ENCODE measurements around the gene PGAM1.
"Not testable (repeated sequence)": the region's sequence is repeated elsewhere in the genome, so short reads cannot be mapped to it uniquely, and the experiment has no call there.

The PGAM1 gene

DNA sequence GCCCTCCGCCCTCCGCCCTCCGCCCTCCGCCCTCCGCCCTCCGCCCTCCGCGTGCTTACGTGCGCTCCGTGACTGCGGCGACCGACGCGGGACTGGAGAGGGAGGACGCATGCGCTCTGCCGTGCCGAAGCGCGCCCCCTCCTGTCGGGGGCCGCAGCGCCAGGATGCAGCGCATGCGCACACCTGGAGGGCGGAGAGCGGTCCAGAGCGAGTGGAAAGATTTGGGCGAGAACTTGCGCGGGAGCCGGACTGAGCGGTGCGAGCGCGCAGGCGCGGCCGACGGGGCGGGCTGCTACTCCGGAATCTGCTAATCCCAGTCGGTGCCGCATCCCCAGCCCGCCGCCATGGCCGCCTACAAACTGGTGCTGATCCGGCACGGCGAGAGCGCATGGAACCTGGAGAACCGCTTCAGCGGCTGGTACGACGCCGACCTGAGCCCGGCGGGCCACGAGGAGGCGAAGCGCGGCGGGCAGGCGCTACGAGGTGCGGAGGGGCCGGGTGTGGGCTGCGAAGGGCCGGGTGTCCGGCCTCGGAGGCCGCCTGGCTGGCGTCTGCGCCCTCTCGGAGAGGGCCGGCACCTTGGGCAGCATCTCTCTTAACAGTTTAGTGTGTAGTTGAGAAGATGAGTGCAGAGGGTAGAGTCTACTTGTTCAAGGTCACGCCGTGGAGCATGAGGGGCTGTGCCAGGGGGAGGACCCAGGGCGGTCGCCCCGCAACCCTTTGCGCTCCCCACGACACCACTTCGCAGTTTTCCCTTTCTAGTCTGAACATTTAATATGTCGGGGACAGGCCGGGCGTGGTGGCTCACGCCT is at the start of gene PGAM1:
Gene PGAM1 (plus strand): TSS at position 228 of the 812 bp plus-strand sequence. CDS start 117 bp downstream, at position 345.
- peak; percentile 95 for DNase-seq

DNA sequence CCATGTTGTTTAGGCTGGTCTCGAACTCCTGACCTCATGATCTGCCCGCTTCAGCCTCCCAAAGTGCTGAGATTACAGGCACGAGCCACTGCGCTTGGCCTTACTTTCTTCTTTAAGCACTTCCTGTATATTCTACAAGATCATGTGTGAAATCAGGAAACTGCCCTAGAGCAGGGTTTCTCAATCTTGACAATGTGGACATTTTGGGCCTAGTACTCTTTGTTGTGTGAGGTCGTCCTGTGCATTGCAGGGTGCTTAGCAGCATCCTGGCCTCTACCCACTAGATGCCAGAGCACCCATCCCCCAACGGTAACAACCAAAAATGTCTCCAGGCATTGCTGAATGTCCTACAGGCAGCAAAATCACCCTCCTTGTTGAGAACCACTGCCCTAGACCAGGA is 49.6 kb upstream of the PGAM1 start:
- DNase-seq = no peak

DNA sequence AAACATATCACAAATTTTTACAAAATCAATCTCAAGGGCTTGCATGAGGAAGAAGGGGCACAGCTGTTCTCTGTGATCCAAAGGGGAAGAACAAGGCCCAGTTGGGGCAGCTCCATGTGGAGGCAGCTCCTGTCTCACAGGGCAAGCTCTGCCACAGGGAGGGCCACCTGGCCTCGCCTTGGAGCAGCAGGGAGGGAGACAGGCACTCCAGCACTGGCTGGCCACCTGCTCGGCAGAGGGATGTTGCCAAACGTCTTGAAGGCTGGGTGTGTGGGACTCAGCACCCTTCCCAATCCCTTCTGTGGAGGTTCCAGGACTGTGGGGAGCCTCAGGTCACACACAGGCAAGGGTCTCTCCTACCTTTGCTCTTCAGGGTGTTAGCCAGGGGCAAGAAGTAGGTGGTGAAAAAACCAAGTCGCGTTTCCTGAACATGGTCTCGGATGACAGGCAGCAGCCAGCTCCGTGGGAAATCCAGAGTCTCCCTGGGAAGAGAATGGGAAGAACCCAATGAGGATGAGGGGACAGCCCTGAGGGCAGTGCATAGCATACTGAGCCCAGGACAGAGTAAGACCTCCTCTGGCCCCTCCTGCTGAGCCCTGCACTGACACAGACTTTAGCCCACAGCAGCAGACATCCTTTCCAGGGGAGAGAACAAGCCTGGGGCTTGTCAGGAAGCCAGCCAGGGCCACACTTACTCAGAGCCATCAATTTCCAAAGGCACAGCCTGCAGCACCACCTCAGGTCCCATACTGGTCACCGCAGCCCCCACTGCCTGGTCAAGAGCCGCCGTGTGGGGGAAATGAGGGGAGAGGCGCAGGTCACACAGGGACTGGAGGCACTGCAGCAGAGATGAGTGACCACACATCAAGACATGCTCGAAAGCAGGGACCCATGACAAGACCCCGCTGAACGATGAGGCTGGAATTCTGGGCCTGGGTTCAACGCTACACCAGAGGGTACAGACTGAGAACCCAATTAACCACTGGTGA is 46.8 kb upstream of the PGAM1 start:
- DNase-seq = no peak

DNA sequence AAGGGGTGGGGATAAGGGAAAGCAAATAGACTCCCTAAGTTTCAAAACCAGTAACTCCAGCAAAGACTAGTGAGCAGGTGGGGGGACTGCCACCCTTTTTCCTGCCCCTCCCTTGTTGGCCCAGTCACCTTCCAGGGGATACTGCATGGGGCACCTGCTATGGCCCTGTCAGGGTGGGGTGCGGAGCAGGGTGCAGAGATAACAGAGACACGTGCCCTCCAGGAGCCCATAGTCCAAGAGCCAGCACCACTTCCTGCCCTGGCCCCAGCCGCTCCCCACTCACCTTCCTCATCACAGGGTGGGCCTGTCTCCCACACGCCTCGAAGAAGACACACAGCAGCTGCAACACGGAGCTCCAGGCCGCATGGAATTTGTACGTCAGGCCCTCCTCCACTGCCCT is 45.5 kb upstream of the PGAM1 start:
- DNase-seq = no peak

DNA sequence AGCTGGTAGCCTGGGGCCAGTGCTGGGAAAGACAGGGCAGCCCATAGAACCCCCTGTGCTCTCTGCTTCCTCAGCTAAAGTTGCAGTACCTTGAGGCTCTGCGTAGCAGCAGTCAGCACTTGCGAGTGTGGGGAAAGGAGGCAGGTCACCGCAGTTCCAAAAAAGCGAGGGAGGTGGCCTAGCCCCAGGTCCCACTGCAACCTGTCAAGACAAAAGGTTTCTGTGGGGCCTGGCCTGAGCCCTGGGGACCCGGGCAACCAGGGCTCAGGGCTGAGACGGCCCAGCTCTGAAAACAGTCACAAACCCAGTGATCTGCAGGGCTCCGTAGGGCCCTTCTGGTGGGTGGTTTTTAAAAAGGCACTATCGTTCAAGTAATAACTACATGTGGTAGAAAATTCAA is 44.4 kb upstream of the PGAM1 start:
- DNase-seq = no peak

DNA sequence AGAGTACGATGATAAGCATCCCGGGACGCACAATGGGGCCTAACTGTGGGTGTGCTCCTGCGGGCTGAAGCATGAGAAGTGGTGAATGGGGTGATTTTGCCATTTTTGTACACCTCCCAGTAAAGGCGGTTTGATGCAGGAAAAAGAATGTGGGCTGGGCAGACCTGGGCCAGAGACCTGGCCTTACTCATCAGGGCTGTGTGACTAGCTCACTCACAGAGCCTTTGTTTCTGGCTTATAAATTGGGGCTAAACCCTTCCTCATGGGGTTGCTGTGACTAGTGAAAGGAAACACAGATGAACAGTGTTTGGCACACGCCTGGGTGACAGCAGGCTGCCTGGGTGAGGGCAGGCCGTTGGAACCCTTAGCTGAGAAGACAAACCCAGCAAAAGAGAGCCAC is 42.8 kb upstream of the PGAM1 start:
- no peak for DNase-seq

DNA sequence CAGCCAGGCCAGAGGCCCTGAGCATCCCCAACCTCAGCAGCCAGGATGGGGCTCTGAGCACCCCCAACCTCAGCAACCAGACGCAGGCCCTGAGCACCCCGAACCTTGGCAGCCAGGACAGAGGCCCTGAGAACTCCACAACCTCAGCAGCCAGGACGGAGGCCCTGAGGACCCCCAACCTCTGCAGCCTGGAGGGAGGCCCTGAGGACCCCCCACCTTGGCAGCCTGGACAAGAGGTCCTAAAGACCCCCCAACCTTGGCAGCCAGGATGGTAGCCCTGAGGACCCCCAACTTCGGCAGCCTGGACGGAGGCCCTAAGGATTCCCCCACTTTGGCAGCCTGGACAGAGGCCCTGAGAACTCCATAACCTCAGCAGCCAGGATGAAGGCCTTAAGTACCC is 41.8 kb upstream of the PGAM1 start:
- DNase-seq = no peak

DNA sequence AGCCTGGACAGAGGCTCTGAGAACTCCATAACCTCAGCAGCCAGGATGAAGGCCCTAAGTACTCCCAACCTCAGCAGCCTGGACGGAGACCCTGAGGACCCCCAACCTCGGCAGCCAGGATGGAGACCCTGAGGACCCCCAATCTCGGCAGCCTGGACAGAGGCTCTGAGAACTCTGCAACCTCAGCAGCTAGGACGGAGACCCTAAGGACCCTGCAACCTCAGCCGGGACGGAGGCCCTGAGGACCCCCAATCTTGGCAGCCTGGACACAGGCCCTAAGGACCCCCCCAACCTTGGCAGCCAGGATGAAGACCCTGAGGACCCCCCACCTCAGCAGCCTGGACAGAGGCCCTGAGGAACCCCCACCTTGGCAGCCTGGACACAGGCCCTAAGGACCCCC is 41.4 kb upstream of the PGAM1 start:
- no peak for DNase-seq

DNA sequence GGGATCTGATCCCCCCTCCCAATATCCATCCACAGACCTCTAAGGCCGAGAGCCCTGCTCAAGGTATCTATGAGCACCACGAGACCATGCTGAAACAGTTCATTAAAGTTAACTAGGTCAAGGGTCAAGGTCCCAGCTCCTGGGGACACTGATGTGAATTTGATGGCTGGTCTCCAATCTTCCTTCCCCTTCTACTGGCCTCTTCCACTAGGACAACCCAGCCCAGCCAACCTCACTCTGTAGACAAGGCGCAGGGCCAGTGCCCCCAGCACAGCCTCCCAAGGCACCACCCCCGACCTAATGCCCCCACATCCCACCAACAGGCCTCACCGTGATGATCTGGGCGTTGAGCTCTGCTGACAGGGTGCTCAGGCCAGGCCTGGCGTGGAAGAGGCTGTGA is 40.4 kb upstream of the PGAM1 start:
- DNase-seq = no peak

DNA sequence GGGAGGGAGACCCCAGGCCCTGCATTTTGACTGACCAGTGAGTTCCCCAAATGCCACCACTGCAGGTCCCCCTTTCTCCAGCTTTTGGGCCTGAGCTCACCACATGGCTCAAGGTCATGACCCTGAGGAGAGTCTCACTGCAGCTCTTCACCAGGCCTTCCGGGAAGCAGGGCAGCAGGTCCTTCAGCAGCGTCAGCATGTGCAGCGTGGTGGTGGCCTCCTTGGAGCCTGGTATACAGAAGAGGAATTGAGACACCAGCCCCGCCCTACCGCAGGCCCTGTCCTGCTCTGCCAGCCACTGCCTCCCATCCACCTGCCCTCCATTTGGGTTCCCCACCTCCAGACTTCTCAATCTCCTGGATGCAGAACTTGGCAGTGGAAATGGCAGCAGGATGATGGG is 37.8 kb upstream of the PGAM1 start:
- DNase-seq = no peak

DNA sequence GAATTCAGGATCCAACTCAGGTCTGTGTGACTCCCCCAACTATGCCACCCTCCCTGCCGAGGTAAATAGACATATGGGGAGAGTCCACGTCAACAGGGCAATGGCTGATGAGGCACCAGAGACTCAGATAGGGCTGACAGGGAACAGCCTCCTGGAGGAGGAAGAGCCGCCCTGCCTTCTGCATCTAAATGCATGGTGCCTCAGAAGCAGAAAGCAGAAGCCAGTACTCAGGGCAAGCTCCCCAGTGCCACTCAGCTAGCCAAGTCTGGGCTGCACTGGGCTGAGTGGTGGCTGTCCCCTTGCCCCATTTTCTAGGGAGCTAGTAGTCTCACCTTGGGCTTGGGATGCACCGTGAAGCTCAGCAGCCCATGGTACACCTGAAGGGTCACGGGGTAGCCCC is 35.9 kb upstream of the PGAM1 start:
- no peak for DNase-seq

DNA sequence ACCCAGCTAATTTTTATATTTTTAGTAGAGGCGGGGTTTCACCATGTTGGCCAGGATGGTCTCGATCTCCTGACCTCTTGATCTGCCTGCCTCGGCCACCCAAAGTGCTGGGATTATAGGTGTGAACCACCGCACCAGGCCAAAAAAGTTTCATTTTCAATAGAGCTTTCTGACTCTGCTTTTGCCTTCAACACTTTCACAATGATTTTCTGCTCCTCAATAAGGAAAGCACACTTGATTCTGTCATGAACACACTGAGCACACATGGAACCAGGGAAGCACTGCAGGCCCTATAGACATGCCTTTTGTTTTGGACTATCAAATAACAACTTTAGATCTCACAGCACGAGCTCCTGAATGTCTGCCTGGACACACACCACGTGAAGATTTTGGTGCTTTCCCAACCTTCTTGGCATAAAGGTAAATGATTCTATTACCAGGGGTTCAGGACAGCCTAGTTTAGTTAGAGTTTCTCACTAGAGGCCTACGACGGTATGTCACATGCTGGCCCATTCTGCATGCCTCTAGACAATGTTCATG is 32.9 kb upstream of the PGAM1 start:
- no peak for DNase-seq

DNA sequence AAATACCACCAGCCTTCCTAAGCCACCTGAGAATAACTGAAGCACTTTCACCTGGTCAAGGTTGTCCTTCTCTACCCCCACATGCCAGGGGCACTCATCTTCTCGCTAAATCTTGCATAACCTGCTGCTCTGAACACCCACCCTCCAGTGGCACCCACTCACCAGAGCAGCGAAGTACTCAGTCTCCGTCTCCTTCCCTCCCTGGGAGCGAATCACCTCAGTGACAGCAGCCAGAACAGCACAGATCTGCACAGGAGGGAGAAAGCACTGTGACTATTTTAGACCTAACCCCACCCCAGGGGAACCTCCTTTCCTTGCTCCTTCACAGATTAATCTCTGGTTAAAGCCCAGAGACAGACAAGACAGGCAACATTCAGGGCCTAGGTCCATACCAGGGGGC is 29.9 kb upstream of the PGAM1 start:
- DNase-seq = no peak

DNA sequence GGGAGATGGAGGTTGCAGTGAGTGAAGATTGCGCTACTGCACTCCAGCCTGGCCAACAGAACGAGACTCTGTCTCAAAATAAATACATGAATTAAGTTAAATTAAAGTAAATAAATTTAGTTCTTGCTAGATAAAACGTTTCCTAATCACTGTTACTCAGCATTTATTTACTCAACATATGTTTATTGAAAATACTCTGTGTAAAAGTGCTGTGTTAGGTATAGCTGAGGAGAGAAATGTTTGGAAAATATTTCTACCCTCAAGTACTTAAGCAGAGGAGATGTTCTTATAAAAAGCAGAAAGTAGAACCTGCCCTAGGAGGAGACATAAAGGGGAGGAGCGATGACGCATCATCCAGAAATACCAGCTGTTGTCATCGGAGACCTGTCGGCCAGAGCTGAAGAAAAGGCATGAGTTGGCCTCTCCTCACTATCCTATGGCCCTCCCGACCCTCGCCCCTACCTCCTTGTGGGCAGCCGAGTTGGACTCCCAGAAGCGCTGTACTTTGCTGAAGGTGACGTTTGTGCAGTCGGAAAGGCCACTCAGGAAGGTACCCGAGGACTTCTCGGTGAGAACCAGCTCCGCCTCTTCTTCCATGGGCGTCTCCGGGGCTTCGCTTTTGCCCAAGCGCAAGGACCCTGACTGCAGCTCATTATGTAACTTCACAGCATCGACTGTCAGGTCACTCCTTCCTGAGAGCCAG is 26.0 kb upstream of the PGAM1 start:
- peak; percentile 18 for DNase-seq

DNA sequence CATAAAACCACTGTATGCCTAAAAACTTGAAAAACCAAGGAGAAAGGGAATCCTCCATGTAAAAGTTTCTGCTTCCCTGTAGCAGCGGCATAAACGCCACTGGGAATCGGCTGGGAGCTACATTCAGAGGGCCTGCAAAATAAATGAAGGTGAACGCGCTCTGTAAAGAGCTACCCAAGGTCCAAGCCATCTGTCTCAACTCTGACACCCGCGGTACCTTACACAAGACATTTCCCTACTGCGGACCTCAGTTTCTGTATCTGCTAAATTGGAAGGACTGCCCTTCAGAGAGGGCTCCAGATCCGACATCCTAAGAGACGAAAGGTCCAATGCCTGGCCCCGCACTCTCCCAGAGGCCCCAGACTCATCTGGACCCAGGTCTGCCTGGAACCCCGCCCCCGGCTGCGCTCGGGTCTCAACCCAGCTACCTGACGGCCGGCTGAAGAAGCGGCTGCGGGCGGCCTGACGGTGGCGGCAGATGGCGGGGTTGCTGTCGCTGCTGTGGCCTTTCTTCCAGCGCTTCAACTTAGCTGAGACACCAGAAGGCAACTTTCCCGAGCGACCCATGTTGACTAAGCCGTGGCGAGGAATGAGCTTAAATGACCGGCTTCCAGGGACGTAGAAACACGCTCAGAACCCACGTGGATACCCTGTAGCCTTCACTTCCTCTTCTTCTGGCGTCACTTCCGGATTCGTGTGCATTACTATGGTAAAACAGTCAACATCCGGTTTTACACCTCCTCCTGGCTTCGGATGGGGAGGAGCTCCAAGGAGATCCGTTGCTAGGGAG is 25.1 kb upstream of the PGAM1 start, which contains the start of gene RRP12:
Gene RRP12 (minus strand): TSS at position 676 of the 790 bp plus-strand sequence. CDS start 109 bp downstream, at position 567.
- DNase-seq = peak; percentile 53

DNA sequence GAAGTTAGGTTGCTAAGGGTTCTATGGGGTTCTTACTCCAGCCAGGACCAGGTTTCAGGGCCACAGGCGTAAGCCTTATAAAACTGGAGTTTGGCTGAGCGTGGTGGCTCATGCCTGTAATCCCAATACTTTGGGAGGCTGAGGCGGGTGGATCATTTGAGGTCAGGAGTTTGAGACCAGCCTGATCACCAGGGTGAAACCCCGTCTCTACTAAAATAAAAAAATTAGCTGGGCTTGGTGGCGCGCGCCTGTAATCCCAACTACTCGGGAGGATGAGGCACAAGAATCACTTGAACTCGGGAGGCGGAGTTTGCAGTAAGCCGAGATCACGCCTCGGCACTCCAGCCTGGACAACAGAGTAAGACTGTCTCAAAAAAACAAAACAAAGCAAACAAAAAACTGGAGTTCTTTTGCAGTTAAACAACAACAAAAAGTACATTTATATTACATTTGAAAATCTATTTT is 24.5 kb upstream of the PGAM1 start:
- DNase-seq = no peak

DNA sequence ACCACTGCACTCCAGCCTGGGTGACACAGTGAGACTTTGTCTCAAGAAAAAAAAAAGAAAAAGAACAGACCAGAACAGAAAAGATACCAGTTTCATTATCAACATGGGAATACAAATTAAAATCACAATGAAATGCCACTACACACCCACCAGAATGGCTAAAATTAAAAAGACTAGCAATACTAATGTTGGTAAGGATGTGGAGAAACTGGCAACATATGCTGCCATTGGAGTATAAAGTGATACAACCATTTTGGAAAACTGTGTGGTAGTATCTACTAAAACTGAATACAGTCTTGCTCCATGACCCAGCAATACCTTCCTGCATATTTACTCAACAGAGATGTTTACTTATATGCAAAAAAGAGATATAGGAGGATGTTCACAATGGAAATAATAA is 21.9 kb upstream of the PGAM1 start:
- DNase-seq = no peak

DNA sequence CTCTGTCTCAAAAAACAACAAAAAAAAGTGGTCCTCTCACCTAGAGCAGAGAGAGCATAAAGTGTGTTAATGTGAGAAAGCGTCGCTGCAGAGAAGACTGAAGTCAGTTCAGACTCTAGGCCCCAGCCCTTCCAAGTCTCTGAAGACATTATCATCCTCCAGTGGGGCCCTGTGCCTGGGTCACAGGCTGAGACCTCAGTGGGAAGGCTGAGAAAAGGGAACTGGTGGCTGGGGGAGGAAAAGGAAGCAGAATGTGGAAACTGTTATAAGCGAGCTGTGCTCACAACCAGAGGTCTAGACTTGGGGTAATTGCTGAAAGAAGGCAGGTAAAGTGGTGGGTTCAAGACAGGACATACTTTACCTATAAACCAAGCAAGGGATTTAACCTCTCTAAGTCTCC is 19.9 kb upstream of the PGAM1 start:
- no peak for DNase-seq

DNA sequence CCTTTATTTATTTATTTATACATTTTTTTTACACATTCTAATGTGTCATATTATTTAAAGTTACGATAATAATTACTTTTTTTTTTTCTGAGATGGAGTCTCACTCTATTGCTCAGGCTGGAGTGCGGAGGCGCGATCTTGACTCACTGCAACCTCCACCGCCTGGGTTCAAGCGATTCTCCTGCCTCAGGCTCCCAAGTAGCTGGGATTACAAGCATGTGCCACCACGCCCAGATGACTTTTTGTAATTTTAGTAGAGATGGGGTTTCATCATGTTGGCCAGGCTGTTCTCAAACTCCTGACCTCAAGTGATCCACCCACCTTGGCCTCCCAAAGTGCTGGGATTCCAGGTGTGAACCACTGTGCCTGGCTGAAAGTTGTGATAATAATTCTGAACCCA is 19.5 kb upstream of the PGAM1 start:
- not testable (repeated sequence) for DNase-seq

DNA sequence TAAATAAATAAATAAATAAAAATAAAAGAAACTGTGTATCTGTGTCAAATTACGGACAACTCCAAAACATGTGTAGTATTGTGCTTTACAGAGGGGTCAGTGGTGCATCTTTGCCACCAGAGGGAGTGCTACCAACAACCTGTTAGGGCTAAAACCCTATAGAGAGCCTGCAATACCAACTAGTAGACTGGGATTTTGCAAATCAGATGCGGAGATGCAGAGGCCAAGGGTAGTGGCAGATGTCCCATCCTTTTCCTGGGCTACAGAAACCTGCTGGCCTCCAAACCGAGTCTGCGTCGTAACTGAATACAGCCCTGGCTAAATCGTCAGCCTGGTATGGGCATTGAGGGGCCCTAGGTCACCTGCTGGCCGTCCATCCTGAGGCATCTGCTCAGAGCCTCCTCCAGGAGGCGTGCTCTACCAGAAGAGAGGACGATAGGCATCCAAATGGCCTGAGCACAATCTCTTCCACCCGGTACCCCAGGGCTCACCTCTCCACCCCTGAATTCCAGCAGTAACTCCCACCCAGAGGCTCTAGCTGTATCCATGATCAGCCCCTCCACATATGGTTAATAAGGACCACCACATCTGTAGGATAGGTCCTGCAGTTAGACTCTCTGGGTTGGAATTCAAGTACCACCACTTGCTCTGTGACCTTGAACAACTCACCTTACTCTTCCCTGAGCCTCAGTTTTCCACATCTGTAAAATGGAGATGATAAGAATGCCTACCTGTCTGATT is 18.6 kb upstream of the PGAM1 start:
- peak; percentile 73 for DNase-seq

DNA sequence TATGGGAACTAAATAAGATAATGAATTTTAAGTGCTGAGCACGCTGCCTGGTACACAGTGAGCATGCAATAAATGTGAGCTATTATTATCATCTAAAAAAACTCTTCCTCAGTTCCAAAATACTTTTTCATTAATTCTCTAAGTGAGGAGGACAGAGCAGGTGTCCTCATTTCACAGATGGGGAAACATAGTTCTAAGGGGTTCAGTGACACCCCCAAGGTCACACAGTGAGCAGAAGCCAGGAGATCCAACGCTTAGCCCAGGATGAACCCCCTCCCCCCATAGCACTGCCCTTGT is 18.1 kb upstream of the PGAM1 start:
- no peak for DNase-seq
